Aortic smooth muscle cell (primary cell): Measurements from ENCODE around the gene ZDHHC1. TPM values are rescaled to one million over a fixed set of nuclear protein-coding genes. Genes with fewer than 3 reads are reported as not detected.

ENCODE experiments used
- total RNA-seq: library from RNA; depleted of rRNA; stranded (reverse); fragments of >200 nt; gene quantifications from 2 replicates; pipeline ENCODE4 v1.2.3, GENCODE V29; 2014

ZDHHC1 gene
- 5.2 and 6.3 TPM in 2 replicates for total RNA-seq

GRCh38 chr16:67415872-67416793 lies at the start of gene ZDHHC1:
Gene ZDHHC1, minus strand, starts transcription at chr16:67416477. Its CDS starts 8,702 bp downstream, at chr16:67407775.

GRCh38 chr16:67430977-67431774 lies 14.9 kb upstream of the ZDHHC1 start, which contains the start of gene HSD11B2:
Gene HSD11B2, plus strand, starts transcription at chr16:67431121. Its CDS starts 128 bp downstream, at chr16:67431249.

GRCh38 chr16:67393111-67393787 lies 23.0 kb downstream of the ZDHHC1 start, which contains the start of gene TPPP3:
Gene TPPP3, minus strand, starts transcription at chr16:67393498. Its CDS starts 2,387 bp downstream, at chr16:67391111.

Other genes with a start within 250 kb of the ZDHHC1 start
- 23.9 and 25.2 TPM in 2 replicates for gene NOL3, start 245.9 kb downstream of the ZDHHC1 start, total RNA-seq
- gene MATCAP1, start 232.5 kb downstream of the ZDHHC1 start, total RNA-seq: 14.4 and 15.2 TPM in 2 replicates
- gene EXOC3L1, start 226.3 kb downstream of the ZDHHC1 start, total RNA-seq: 0.25 and 0.66 TPM in 2 replicates
- 36.6 and 42.5 TPM in 2 replicates for gene E2F4, start 224.3 kb downstream of the ZDHHC1 start, total RNA-seq
- gene ELMO3, start 217.3 kb downstream of the ZDHHC1 start, total RNA-seq: 0.44 and 0.66 TPM in 2 replicates
- 39.9 and 45.7 TPM in 2 replicates for gene TMEM208, start 189.3 kb downstream of the ZDHHC1 start, total RNA-seq
- 9.5 and 15.2 TPM in 2 replicates for gene FHOD1, start 169.0 kb downstream of the ZDHHC1 start, total RNA-seq
- 0.31 and 0.66 TPM in 2 replicates for gene SLC9A5, start 167.5 kb downstream of the ZDHHC1 start, total RNA-seq
- 11.6 and 24.0 TPM in 2 replicates for gene PLEKHG4, start 136.9 kb downstream of the ZDHHC1 start, total RNA-seq
- under 0.01 TPM in 1 of 2 replicates, not detected in the other for gene KCTD19, start 89.7 kb downstream of the ZDHHC1 start, total RNA-seq
- gene LRRC36, start 89.7 kb downstream of the ZDHHC1 start, total RNA-seq: not detected in 2 replicates
- 0.50 and 0.66 TPM in 2 replicates for gene TPPP3, start 23.0 kb downstream of the ZDHHC1 start, total RNA-seq
- gene HSD11B2, start 14.6 kb upstream of the ZDHHC1 start, total RNA-seq: not detected in 2 replicates
- gene ATP6V0D1, start 64.7 kb upstream of the ZDHHC1 start, total RNA-seq: 103 and 115 TPM in 2 replicates
- not detected in 2 replicates for gene AGRP, start 67.1 kb upstream of the ZDHHC1 start, total RNA-seq
- 39.9 and 64.8 TPM in 2 replicates for gene RIPOR1, start 112.4 kb upstream of the ZDHHC1 start, total RNA-seq
- gene CTCF, start 146.0 kb upstream of the ZDHHC1 start, total RNA-seq: 18.7 and 20.1 TPM in 2 replicates
- 0.19 and 0.26 TPM in 2 replicates for gene CARMIL2, start 228.7 kb upstream of the ZDHHC1 start, total RNA-seq
- 9.6 and 13.7 TPM in 2 replicates for gene ACD, start 243.8 kb upstream of the ZDHHC1 start, total RNA-seq
- 2.5 and 3.4 TPM in 2 replicates for gene PARD6A, start 244.5 kb upstream of the ZDHHC1 start, total RNA-seq